GM23248 (cell line): ENCODE measurements around the gene HS6ST1. TPM values are rescaled to one million over a fixed set of nuclear protein-coding genes. Genes with fewer than 3 reads are reported as not detected.

Source experiments
- DNase-seq: peaks from one replicate; pipeline ENCODE4 v3.0.0-alpha.2; 2015
- H2AFZ ChIP-seq: fragments of 200-600 bp; sonication (generic); 2 replicates; pipeline ENCODE4 v1.6.1; 2016; ENCODE audit warnings: antibody characterized with exemption
- H3F3A ChIP-seq: fragments of 200-600 bp; sonication (generic); 2 replicates; pipeline ENCODE4 v1.6.1; 2016; ENCODE audit warnings: mild to moderate bottlenecking, antibody characterized with exemption, mixed run types; ENCODE audit not compliant: insufficient read depth
- H3K27ac ChIP-seq: fragments of 200-600 bp; sonication (generic); 2 replicates; pipeline ENCODE4 v1.5.1; 2016; ENCODE audit warnings: mild to moderate bottlenecking
- H3K27me3 ChIP-seq: fragments of 200-600 bp; sonication (generic); replicated peaks from 2 replicates; pipeline ENCODE4 v1.6.1; 2016; ENCODE audit warnings: mild to moderate bottlenecking; ENCODE audit not compliant: insufficient read depth
- H3K36me3 ChIP-seq: fragments of 200-600 bp; sonication (generic); 2 replicates; pipeline ENCODE4 v1.6.1; 2016; ENCODE audit warnings: low read depth, mild to moderate bottlenecking
- H3K4me1 ChIP-seq: fragments of 200-600 bp; sonication (generic); 2 replicates; pipeline ENCODE4 v1.6.1; 2016; ENCODE audit warnings: mild to moderate bottlenecking; ENCODE audit not compliant: insufficient read depth
- H3K4me2 ChIP-seq: fragments of 200-600 bp; sonication (generic); one replicate; pipeline ENCODE4 v1.6.1; 2016; ENCODE audit warnings: mild to moderate bottlenecking; ENCODE audit not compliant: unreplicated experiment
- H3K4me3 ChIP-seq: fragments of 200-600 bp; sonication (generic); 2 replicates; pipeline ENCODE4 v1.5.1; 2016; ENCODE audit warnings: mild to moderate bottlenecking
- H3K79me2 ChIP-seq: fragments of 200-600 bp; sonication (generic); 2 replicates; pipeline ENCODE4 v1.6.1; 2016; ENCODE audit warnings: mild to moderate bottlenecking; ENCODE audit not compliant: insufficient read depth
- H3K9ac ChIP-seq: fragments of 200-600 bp; sonication (generic); 2 replicates; pipeline ENCODE4 v1.6.1; 2016; ENCODE audit warnings: mild to moderate bottlenecking
- H3K9me2 ChIP-seq: fragments of 200-600 bp; sonication (generic); 2 replicates; pipeline ENCODE4 v1.6.1; 2016; ENCODE audit warnings: mixed run types, mild to moderate bottlenecking, moderate library complexity; ENCODE audit not compliant: insufficient read depth
- H3K9me3 ChIP-seq: fragments of 200-600 bp; sonication (generic); one replicate; pipeline ENCODE4 v1.6.1; 2017; ENCODE audit warnings: low read depth
- H4K20me1 ChIP-seq: fragments of 200-600 bp; sonication (generic); 2 replicates; pipeline ENCODE4 v1.6.0; 2016; ENCODE audit not compliant: insufficient read depth
- EZH2 ChIP-seq: fragments of 200-600 bp; sonication (generic); IDR thresholded peaks from 2 replicates; pipeline ENCODE4 v1.6.1; 2018; ENCODE audit warnings: antibody characterized with exemption, mild to moderate bottlenecking; ENCODE audit not compliant: insufficient read depth, poor library complexity, severe bottlenecking
- EZH2phosphoT487 ChIP-seq: fragments of 200-600 bp; sonication (generic); IDR thresholded peaks from 2 replicates; pipeline ENCODE4 v1.6.1; 2018; ENCODE audit warnings: antibody characterized with exemption, moderate library complexity, mild to moderate bottlenecking, low read depth; ENCODE audit not compliant: insufficient read depth
- WGBS, 2 experiments: methylation state at CpG; one replicate each; pipeline ENCODE4 v1.1.6; 2015 to 2017; ENCODE audit warnings: low lambda C conversion rate in 2 of 2, low coverage in 1 of 2; ENCODE audit errors: missing lambda C conversion rate in 2 of 2; 5-methylcytosine and 5-hydroxymethylcytosine counted together
- in situ Hi-C: fragments of 300-500 bp; cut with MboI; formaldehyde crosslinking; loops from 2 replicates; pipeline ENCODE4 v1.15.0; 2020
- polyA plus RNA-seq: library from polyadenylated mRNA; unstranded; fragments of >200 nt; fragmentation: Nextera tagmentation; extraction: Ambion mirVana; gene quantifications from 2 replicates; pipeline ENCODE4 v1.2.1, GENCODE V29; 2016
- total RNA-seq: library from RNA; depleted of rRNA; stranded (reverse); fragments of >200 nt; shearing (Covaris generic); gene quantifications from 2 replicates; pipeline ENCODE4 v1.2.3, GENCODE V29; 2014

The HS6ST1 gene
- total and polyA plus RNA-seq, 2 experiments from 2014 or later: 3.3 to 27.3 TPM

GRCh38 chr2:128309280-128310093 lies 9.2 kb downstream of the HS6ST1 start:
- no peak overlapping the region for H3K9ac ChIP-seq
- 80 to 85% methylated on average over 19 of the region's 19 CpGs for WGBS, 2 experiments
- no peak overlapping the region for H3K27ac ChIP-seq
- H3K9me3 ChIP-seq: no peaks in the 10 kb centered on the region
- H3K27me3 ChIP-seq: no peaks in the 10 kb centered on the region
- H3K36me3 ChIP-seq: no peaks in the 10 kb centered on the region
- no peak overlapping the region for H3K4me3 ChIP-seq
- in situ Hi-C loops: no loop called here
- peaks cover 11% of the 10 kb centered on the region; the same call in 1 of the 2 replicates for H3F3A ChIP-seq
- H3K79me2 ChIP-seq: peaks cover 80% of the 10 kb centered on the region
- H3K4me2 ChIP-seq: no peak overlapping the region
- H4K20me1 ChIP-seq: no peaks in the 10 kb centered on the region
- no peaks in the 10 kb centered on the region for H3K9me2 ChIP-seq
- peaks cover 23% of the 10 kb centered on the region for H3K4me1 ChIP-seq
- H2AFZ ChIP-seq: no peak overlapping the region
- no peak for TF ChIP-seq EZH2phosphoT487
- TF ChIP-seq EZH2: no peak
- no peak for DNase-seq

- H4K20me1 ChIP-seq: no peaks in the 10 kb centered on the region
- H3K9me3 ChIP-seq: no peaks in the 10 kb centered on the region
These were observed 9.8 kb downstream of the HS6ST1 start for GRCh38 chr2:128308889-128309279.

GRCh38 chr2:128308284-128308731 lies 10.4 kb downstream of the HS6ST1 start:
- DNase-seq: no peak
- Histone ChIP-seq H3K36me3 (no peaks in the 10 kb centered on the region), H3K27ac (no peak overlapping the region), H3K4me1 (peaks cover 23% of the 10 kb centered on the region), H3K9ac (no peak overlapping the region), H3K79me2 (peaks cover 76% of the 10 kb centered on the region), H3K4me3 (no peak overlapping the region), H3K9me3 (no peaks in the 10 kb centered on the region), H3K9me2 (no peaks in the 10 kb centered on the region), H3F3A (peaks cover 11% of the 10 kb centered on the region; the same call in 1 of the 2 replicates), H3K27me3 (no peaks in the 10 kb centered on the region), H3K4me2 (no peak overlapping the region), H2AFZ (no peak overlapping the region), H4K20me1 (no peaks in the 10 kb centered on the region)
- no peak for TF ChIP-seq EZH2phosphoT487
- no peak for TF ChIP-seq EZH2
- WGBS, 2 experiments: 69 to 74% methylated on average over 5 of the region's 5 CpGs
- in situ Hi-C loops: no loop called here

More at GRCh38 chr2:128308889-128309279, 9.8 kb downstream of the HS6ST1 start:
- Histone ChIP-seq H3K36me3 (no peaks in the 10 kb centered on the region), H2AFZ (no peak overlapping the region), H3K27me3 (no peaks in the 10 kb centered on the region), H3K4me2 (no peak overlapping the region), H3K9me2 (no peaks in the 10 kb centered on the region), H3K4me3 (no peak overlapping the region), H3K79me2 (peaks cover 80% of the 10 kb centered on the region), H3K4me1 (peaks cover 23% of the 10 kb centered on the region), H3K27ac (no peak overlapping the region), H3K9ac (no peak overlapping the region), H3F3A (peaks cover 11% of the 10 kb centered on the region; the same call in 1 of the 2 replicates)
- in situ Hi-C loops: no loop called here
- DNase-seq: no peak
- WGBS, 2 experiments: 95 to 100% methylated on average over 2 of the region's 2 CpGs
- TF ChIP-seq EZH2phosphoT487 (no peak), EZH2 (no peak)

GRCh38 chr2:128307595-128307994 lies 11.1 kb downstream of the HS6ST1 start:
- DNase-seq: no peak
- Histone ChIP-seq H2AFZ (no peak overlapping the region), H3K9me2 (no peaks in the 10 kb centered on the region), H3K9ac (no peak overlapping the region), H3K36me3 (no peaks in the 10 kb centered on the region), H3K79me2 (peaks cover 69% of the 10 kb centered on the region), H3F3A (peaks cover 8% of the 10 kb centered on the region; the same call in 1 of the 2 replicates), H3K4me2 (no peak overlapping the region), H4K20me1 (no peaks in the 10 kb centered on the region), H3K27me3 (no peaks in the 10 kb centered on the region), H3K4me1 (peaks cover 23% of the 10 kb centered on the region), H3K4me3 (no peak overlapping the region), H3K9me3 (no peaks in the 10 kb centered on the region), H3K27ac (no peak overlapping the region)
- no peak for TF ChIP-seq EZH2
- TF ChIP-seq EZH2phosphoT487: no peak
- 74% methylated on average over 12 of the region's 12 CpGs for WGBS, 2 experiments
- in situ Hi-C loops: no loop called here
